ENCODE measurements around the gene TNRC6B. TPM values are rescaled to one million over a fixed set of nuclear protein-coding genes. Genes with fewer than 3 reads are reported as not detected.

Gene TNRC6B
- total RNA-seq, 1 experiment from 2014 or later, result 58.1 TPM

DNA sequence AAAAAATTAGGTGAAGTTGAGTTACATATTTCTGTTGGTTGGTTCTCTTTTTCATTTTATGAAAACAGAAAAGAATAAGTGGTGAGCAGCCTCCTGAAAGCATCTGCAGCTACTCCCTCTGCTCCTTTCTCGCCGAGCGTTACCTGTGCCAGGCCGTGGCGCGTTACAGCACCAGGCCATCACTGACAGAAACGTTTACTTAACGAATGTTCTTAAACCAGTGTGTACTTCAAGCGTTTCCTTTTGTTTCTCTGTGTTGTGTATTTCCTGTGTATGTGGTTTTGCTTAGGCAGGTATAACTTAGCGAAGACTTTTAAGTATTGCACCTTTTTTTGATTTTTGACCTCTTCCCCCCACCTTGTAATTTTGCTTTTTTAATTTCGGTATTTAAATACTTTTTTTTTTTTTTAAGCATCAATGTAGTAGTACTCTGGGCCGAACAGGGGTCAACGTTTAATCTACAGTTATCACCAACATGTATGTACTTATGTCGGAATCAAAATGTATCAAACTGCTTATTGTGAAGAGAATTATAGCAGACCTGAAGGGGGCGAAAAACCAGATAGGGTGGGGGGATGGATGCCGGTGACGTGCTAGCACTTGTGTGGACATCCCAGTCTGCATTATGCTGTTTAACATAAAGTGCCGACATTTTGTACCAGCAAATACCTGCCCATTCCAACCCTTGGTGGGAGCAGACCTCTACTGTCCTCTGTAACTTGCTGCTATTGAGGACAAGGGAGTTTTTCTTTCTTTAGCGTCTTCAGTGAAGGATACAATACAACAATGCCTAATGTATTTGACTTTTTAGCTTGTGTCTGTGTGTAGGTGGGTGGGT lies 147.0 kb downstream of the TNRC6B start:
- DNase-seq, result no peak
- no peak overlapping the region for H3K27ac ChIP-seq (ENCODE audit: insufficient read length, low read depth, low read length)
- H3K79me1 ChIP-seq (ENCODE audit: insufficient read depth, low read depth, low read length, poor library complexity, severe bottlenecking), result no peaks in the 10 kb centered on the region
- H2BK120ac ChIP-seq (ENCODE audit: low read depth, low read length, poor library complexity, severe bottlenecking), result no peak overlapping the region
- no peak overlapping the region for H2BK12ac ChIP-seq (ENCODE audit: insufficient read length, low read depth, low read length)
- H4K8ac ChIP-seq (replicated peaks; ENCODE audit: insufficient read length, low read depth, low read length), result no peak overlapping the region
- H3K56ac ChIP-seq (ENCODE audit: insufficient read length, low read depth, low read length), result no peak overlapping the region
- no peak overlapping the region for H2AFZ ChIP-seq (ENCODE audit: low read length)
- H2BK5ac ChIP-seq (ENCODE audit: insufficient read length, low read length), result no peak overlapping the region
- H3K23ac ChIP-seq (ENCODE audit: insufficient read length, low read depth, low read length), result no peak overlapping the region
- H3K27ac Mint-ChIP-seq, result peak overlapping the region; percentile 28 to 94 (median 79); a peak in 4 of 7 replicates
- H3K27me3 ChIP-seq (ENCODE audit: insufficient read depth, low read length), result no peaks in the 10 kb centered on the region
- H4K5ac ChIP-seq (ENCODE audit: insufficient read length, low read depth, low read length), result no peak overlapping the region
- peaks cover 43 to 54% of the 10 kb centered on the region in 2 experiments for H3K4me1 Mint-ChIP-seq
- TF ChIP-seq, protein P1, sequence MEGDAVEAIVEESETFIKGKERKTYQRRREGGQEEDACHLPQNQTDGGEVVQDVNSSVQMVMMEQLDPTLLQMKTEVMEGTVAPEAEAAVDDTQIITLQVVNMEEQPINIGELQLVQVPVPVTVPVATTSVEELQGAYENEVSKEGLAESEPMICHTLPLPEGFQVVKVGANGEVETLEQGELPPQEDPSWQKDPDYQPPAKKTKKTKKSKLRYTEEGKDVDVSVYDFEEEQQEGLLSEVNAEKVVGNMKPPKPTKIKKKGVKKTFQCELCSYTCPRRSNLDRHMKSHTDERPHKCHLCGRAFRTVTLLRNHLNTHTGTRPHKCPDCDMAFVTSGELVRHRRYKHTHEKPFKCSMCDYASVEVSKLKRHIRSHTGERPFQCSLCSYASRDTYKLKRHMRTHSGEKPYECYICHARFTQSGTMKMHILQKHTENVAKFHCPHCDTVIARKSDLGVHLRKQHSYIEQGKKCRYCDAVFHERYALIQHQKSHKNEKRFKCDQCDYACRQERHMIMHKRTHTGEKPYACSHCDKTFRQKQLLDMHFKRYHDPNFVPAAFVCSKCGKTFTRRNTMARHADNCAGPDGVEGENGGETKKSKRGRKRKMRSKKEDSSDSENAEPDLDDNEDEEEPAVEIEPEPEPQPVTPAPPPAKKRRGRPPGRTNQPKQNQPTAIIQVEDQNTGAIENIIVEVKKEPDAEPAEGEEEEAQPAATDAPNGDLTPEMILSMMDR (conservative IDR thresholded peaks at IDR 0.05), result no peak; the same call in 2 of the 3 replicates
- no peak overlapping the region for H3K14ac ChIP-seq (ENCODE audit: insufficient read depth, low read length)
- peaks cover 2% of the 10 kb centered on the region for H4K20me1 ChIP-seq (ENCODE audit: control insufficient read depth, insufficient read depth, insufficient read length)
- H3K18ac ChIP-seq (ENCODE audit: insufficient read length, low read depth, low read length), result no peak overlapping the region
- H3K79me2 ChIP-seq (ENCODE audit: insufficient read depth, low read length), result no peaks in the 10 kb centered on the region
- no peak overlapping the region for H2AK5ac ChIP-seq (ENCODE audit: insufficient read length, low read length)
- H3K4me3 Mint-ChIP-seq, result no peak overlapping the region
- H3K4ac ChIP-seq (ENCODE audit: low read depth, low read length), result no peak overlapping the region
- no peak overlapping the region for H3T11ph ChIP-seq (ENCODE audit: low read length)
- WGBS (ENCODE audit: extremely low coverage, insufficient read length, low lambda C conversion rate), result no CpG with 5 or more reads among the region's 19 CpGs
- no peak overlapping the region for H4K91ac ChIP-seq (ENCODE audit: insufficient read length, low read depth, low read length)
- H3K4me2 ChIP-seq (ENCODE audit: insufficient read depth, insufficient read length, low read length), result no peak overlapping the region
- no peak overlapping the region for H2BK20ac ChIP-seq (ENCODE audit: low read depth, low read length, poor library complexity, severe bottlenecking)
- peaks cover 5% of the 10 kb centered on the region; the same call in 1 of the 2 replicates for H3K4me1 ChIP-seq (ENCODE audit: insufficient read depth, low read length)
- H3K23me2 ChIP-seq (ENCODE audit: insufficient read length, low read depth, low read length, poor library complexity, severe bottlenecking), result no peaks in the 10 kb centered on the region
- H3K9ac ChIP-seq (ENCODE audit: extremely low read depth, insufficient read length, low read length), result no peak overlapping the region
- H3K9me3 ChIP-seq (ENCODE audit: control insufficient read depth, low read depth, low read length), result no peaks in the 10 kb centered on the region
- H3K27me3 Mint-ChIP-seq (ENCODE audit: low read depth), result no peaks in the 10 kb centered on the region
- peaks cover 15 to 60% (median 49%) of the 10 kb centered on the region in 3 experiments; a peak in 6 of 7 replicates for H3K36me3 Mint-ChIP-seq (ENCODE audit: insufficient read depth in 1 of 3, low read depth in 3 of 3)
- H3K9me3 Mint-ChIP-seq, result no peaks in the 10 kb centered on the region
- no peak overlapping the region for H2BK15ac ChIP-seq (ENCODE audit: low read depth, low read length)

Measured in H9 (cell line).